ENCODE results near the gene CHADL.
"Not testable (repeated sequence)": the region's sequence is repeated elsewhere in the genome, so short reads cannot be mapped to it uniquely, and the experiment has no call there.

The CHADL gene

GRCh38 chr22:41191467-41191866 lies 49.3 kb downstream of the CHADL start:
- DNase-seq (ENCODE audit: extremely low read depth in 1 of 2, low read depth in 1 of 2) = no peak

GRCh38 chr22:41184679-41185078 lies 56.1 kb downstream of the CHADL start:
- no peak for DNase-seq (ENCODE audit: extremely low read depth in 1 of 2, low read depth in 1 of 2)

GRCh38 chr22:41181349-41182241 lies 59.1 kb downstream of the CHADL start:
- no peak for DNase-seq (ENCODE audit: extremely low read depth in 1 of 2, low read depth in 1 of 2)

- no peak for DNase-seq (ENCODE audit: extremely low read depth in 1 of 2, low read depth in 1 of 2)
These were observed 59.8 kb downstream of the CHADL start for GRCh38 chr22:41180926-41181325.

- not testable (repeated sequence) for DNase-seq (ENCODE audit: extremely low read depth in 1 of 2, low read depth in 1 of 2)
These were observed 60.4 kb downstream of the CHADL start for GRCh38 chr22:41180362-41180761.

All from stimulated activated CD8-positive, alpha-beta memory T cell treated with anti-CD3 and anti-CD28 coated beads, Interleukin-7, amount 100 ng/mL, for 48 hours (primary cell).